CD8-positive, alpha-beta memory T cell (primary cell): Measurements from ENCODE around the gene LMNB1. TPM values are rescaled to one million over a fixed set of nuclear protein-coding genes. Genes with fewer than 3 reads are reported as not detected.

Source experiments
- polyA plus RNA-seq: library from polyadenylated mRNA; unstranded; fragments of 300-500 nt; fragmentation: Illumina TruSeq; gene quantifications from one replicate; pipeline ENCODE4 v1.2.3, GENCODE V29; 2021
- total RNA-seq, 2 experiments: library from RNA; stranded (reverse); gene quantifications; one replicate each; pipeline ENCODE4 v1.2.3, GENCODE V29; 2021

LMNB1 gene
- total and polyA plus RNA-seq, 3 experiments from 2014 or later: 7.5 to 178 (median 172) TPM

Other genes starting within 250 kb of the LMNB1 start
- gene ALDH7A1, start 181.9 kb upstream of the LMNB1 start, total RNA-seq: 1 to 10 TPM; 4.4 to 5.2 TPM
- gene ALDH7A1, start 181.9 kb upstream of the LMNB1 start, polyA plus RNA-seq: 3.3 TPM
- 10 to 100 TPM; 59.2 to 68.2 TPM for gene PHAX, start 176.2 kb upstream of the LMNB1 start, total RNA-seq
- gene PHAX, start 176.2 kb upstream of the LMNB1 start, polyA plus RNA-seq: 110 TPM